Esophagus squamous epithelium (tissue), 4 donors: ENCODE results near the gene VSX2.

Experiments
- POLR2A ChIP-seq, 4 donors: fragments of 450-650 bp; IDR thresholded peaks; one replicate each; pipeline ENCODE4 v1.6.1; 2017; ENCODE audit warnings: antibody characterized with exemption in 4 of 4, mild to moderate bottlenecking in 4 of 4, moderate library complexity in 3 of 4
- TF ChIP-seq, protein P1 (sequence below), 6 experiments: fragments of 450-650 bp in 4 of 6; fragments of 200-600 bp in 2 of 6; sonication (generic) in 2 of 6; IDR thresholded peaks; one replicate each; pipeline ENCODE4 v1.5.1; 2016 to 2019; ENCODE audit warnings: antibody characterized with exemption in 6 of 6, mild to moderate bottlenecking in 4 of 6, moderate library complexity in 4 of 6

DNA sequence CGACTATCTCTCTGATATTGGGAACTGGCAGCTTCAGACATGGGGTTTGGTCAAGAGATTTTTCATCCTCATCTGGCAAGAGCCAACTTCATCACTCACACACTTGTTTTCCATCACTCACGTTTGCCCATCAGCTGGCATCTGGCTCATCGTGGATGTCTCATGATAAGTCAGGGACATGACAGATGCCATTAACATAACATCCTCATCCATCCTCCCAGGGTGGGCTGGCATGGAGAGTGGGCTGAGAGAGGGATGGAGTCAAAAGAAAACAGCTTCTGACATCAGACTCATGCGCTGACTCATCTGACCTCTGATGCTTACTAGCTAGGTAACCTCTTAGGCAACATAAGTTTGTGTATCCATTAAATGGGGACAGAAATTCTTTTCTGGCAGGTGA is 1.8 kb upstream of the VSX2 start:
- TF ChIP-seq, protein P1, sequence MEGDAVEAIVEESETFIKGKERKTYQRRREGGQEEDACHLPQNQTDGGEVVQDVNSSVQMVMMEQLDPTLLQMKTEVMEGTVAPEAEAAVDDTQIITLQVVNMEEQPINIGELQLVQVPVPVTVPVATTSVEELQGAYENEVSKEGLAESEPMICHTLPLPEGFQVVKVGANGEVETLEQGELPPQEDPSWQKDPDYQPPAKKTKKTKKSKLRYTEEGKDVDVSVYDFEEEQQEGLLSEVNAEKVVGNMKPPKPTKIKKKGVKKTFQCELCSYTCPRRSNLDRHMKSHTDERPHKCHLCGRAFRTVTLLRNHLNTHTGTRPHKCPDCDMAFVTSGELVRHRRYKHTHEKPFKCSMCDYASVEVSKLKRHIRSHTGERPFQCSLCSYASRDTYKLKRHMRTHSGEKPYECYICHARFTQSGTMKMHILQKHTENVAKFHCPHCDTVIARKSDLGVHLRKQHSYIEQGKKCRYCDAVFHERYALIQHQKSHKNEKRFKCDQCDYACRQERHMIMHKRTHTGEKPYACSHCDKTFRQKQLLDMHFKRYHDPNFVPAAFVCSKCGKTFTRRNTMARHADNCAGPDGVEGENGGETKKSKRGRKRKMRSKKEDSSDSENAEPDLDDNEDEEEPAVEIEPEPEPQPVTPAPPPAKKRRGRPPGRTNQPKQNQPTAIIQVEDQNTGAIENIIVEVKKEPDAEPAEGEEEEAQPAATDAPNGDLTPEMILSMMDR (IDR thresholded peaks at IDR 0.05) = no peak
- TF ChIP-seq POLR2A (IDR thresholded peaks at IDR 0.05) = no peak
